Stromal cell of bone marrow (primary cell): ENCODE data around the gene TPSAB1.
"Not testable (repeated sequence)": the region's sequence is repeated elsewhere in the genome, so short reads cannot be mapped to it uniquely, and the experiment has no call there.

ENCODE experiments used
- DNase-seq: peaks from one replicate; pipeline ENCODE4 v3.0.0-alpha.2; 2012; ENCODE audit warnings: low read depth

TPSAB1 gene

DNA sequence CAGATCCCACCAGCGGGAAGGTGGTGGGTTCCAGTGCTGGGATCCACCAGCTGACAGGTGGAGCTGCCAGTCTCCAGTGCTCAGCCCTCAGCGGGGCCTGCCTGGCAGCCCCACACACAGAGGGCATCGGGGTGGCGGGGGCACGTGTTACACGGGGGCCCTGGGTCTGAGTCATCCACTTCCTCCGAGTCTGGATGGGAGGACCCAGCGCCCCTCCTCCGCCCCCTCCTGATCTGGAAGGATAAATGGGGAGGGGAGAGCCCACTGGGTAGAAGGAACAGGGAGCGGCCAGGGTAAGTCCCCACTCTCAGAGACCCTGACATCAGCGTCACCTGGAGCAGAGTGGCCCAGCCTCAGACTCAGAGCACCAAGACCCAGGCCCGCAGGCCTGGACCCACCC, at the start of gene TPSAB1:
Gene TPSAB1 (plus strand): TSS at position 270 of the 400 bp plus-strand sequence. CDS start 234 bp downstream, outside the sequence.
- not testable (repeated sequence) for DNase-seq

- not testable (repeated sequence) for DNase-seq
These were observed 49.7 kb upstream of the TPSAB1 start for GRCh38 chr16:1190789-1191188.

DNA sequence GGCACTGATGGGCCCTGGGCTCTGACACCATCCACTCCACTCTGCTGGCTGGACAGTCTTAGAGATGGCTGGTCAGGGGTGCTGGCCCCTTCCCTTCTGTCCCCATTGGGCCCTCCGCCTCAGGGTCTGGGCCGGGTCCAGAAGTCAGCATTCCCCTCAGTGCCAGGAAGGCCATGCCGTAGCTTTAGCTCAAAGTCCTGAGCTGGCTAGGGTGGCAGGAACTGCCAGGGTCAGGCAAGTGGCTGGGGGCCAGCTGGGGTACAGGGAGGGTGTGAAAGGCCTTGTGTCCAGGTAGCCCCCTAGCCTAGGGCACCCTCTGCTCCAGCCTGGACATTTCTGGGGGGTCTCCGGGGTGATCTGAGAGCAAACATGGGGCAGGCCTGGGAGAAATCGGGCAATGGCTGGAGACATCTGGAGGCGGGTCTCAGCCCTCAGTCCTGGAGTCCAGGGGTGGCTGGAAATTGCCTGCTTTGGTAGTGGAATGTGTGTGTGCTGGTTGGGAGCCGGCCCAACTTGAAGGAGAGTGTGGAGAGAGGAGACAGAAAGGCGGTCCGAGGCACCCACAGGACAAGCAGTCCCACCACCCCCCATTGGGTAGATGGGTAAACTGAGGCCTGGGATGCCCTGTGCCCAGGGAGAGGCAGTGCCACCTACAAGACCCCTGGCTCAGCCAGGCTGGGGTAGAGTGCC, 48.0 kb upstream of the TPSAB1 start:
- no peak for DNase-seq

DNA sequence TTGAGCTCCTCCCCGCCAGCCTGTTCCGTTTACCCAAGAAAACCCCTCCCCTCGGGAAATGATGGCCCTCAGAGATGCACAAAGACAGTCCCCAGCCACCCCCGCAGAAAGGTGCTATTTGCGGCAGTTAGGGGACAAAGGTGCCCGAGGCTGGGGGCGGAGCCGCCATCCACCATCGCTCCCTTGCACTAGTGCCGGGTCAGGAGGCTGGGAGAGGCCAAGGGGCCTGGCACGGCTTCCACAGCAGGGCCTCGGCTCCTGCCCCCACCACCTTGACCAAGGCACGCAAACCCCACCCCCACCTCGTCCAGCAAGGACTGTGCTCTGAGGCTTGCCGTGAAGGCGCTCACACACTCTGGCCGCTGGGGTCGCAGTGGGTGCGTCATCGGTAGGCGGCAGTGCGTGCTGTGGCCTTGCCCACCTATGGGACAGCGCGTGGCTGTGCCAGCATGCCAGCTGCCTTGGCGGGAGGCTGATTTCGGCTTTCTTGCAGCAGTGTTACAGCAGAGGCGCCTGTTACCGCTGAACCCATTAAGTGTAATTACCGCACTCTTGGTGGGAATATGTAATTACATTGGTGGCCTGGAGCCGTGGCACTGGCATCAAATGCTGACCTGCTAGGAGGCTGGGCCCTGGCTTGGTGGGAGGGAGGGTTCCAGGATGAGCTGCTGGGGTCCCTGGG, 47.2 kb upstream of the TPSAB1 start:
- no peak for DNase-seq

DNA sequence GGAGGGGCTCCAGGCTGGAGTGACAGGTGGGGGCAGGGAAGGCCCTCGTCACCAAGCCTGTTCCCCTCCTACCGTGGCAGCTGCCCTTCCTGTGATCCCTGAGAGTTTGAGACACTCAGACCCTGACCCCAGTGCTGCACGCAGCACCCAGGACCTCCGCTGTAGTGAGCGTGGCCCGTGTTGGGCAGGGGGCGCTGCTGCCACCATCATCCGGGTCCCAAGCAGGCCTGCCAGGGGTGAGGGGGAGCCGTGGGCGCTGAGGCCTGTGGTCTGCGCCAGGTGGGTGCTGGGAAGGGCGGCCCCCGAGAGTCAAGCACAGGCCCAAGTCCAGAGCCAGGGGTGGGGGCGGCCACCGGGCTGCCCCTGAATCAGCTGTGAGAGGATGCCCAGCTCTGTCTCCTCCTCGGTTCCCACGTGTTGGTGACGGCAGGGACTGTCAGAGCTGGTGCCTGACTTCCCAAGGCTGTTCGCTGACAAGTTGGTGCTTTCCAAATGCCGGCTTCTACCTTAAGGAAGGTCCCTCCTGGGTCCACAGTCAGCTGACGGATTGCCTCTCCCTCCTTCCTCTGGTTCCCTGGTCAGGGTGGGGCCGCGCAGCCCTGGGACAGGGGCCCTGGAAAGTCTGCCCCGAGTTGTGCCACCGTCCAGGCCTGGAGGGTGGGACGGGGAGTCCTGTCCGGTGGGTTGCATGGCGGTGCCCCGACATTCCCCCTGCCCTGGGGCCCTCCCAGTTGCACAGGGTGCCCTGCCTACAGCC, 46.5 kb upstream of the TPSAB1 start:
- DNase-seq = no peak

DNA sequence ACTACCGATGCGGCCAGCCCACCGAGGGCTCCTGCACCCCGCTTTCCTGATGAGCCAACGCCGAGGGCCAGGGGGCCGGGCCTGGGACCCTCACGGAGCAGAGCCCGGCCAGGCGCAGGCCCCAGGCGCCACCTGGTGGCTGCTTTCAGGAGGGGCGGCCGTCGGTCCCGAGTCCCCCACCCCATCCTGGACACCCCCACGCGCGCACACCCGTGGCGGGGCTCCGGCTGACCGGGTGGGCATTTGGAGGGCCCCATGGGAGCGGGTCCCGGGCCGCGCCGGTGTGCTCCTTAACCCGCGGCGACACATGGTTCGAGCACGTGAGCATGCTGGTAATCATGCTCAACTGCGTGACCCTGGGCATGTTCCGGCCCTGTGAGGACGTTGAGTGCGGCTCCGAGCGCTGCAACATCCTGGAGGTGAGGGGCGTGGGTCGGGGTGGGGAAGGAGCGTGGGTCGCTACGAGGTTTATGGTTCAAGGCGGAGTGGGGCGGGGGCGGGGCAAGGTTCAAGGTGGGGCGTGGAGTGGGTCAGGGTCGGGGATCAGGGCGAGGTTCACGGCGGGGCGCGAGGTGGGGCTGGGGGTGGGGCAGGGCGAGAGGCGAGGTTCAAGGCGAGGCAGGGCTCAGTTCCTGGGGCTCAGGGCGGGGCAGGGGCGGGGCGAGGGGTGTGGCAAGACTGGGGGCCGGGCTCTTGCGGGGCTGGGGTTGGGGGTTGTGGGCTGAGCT, 45.7 kb upstream of the TPSAB1 start:
- DNase-seq = no peak

DNA sequence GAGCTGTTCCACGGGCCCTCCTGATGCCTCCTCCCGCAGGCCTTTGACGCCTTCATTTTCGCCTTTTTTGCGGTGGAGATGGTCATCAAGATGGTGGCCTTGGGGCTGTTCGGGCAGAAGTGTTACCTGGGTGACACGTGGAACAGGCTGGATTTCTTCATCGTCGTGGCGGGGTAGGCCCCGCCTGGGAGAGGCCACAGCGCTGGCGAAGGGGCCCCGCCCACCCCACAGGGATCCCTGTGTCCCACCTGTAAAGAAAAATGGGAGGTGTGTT, 45.2 kb upstream of the TPSAB1 start:
- no peak for DNase-seq

- no peak for DNase-seq
These were observed 44.0 kb upstream of the TPSAB1 start for GRCh38 chr16:1196494-1196893.

- no peak for DNase-seq
These were observed 43.2 kb upstream of the TPSAB1 start for GRCh38 chr16:1197237-1197866.

GRCh38 chr16:1198194-1198593, 42.3 kb upstream of the TPSAB1 start:
- DNase-seq = no peak

DNA sequence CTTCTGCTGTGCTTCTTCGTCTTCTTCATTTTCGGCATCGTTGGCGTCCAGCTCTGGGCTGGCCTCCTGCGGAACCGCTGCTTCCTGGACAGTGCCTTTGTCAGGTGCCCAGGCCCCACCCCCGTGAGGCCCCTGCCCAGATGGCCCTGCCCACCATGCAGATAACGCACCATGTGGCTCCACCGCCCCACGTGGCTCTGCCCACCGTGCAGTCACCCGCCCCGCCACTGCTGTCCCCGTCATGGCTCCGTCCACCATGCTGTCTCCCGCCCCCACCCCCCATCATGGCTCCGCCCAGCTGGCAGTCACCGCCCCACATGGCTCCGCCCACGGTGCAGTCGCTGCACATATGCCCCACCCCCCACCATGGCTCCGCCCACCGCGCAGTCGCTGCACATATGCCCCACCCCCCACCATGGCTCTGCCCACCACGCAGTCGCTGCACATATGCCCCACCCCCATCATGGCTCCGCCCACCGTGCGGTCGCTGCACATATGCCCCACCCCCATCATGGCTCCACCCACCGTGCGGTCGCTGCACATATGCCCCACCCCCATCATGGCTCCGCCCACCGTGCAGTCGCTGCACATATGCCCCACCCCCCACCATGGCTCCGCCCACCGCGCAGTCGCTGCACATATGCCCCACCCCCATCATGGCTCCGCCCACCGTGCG, 41.7 kb upstream of the TPSAB1 start:
- not testable (repeated sequence) for DNase-seq

DNA sequence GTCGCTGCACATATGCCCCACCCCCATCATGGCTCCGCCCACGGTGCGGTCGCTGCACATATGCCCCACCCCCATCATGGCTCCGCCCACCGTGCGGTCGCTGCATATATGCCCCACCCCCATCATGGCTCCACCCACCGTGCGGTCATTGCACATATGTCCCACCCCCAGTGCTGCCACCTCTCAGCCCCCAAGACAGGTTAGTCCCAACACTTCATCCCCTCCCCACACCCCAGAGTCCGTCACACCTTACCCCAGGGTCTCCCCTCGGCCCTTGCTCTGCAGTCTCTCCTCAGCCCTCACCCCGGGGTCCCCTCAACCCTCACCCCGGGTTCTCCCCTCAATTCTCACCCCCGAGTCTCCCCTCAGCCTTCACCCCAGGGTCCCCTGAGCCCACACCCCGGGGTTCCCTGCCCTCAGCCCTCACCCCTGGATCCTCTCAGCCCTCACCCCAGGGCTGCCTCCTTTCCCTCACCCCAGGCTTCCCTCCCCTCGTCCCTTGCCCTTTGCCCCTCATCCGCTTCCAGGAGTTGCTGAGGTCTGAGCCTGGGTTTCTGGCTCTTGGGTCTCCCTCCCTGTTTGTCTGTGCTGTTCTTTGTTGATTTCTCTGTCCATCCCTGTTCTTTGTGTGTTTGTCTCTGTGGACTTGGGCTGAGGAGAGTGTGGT, 41.0 kb upstream of the TPSAB1 start:
- DNase-seq = no peak

DNA sequence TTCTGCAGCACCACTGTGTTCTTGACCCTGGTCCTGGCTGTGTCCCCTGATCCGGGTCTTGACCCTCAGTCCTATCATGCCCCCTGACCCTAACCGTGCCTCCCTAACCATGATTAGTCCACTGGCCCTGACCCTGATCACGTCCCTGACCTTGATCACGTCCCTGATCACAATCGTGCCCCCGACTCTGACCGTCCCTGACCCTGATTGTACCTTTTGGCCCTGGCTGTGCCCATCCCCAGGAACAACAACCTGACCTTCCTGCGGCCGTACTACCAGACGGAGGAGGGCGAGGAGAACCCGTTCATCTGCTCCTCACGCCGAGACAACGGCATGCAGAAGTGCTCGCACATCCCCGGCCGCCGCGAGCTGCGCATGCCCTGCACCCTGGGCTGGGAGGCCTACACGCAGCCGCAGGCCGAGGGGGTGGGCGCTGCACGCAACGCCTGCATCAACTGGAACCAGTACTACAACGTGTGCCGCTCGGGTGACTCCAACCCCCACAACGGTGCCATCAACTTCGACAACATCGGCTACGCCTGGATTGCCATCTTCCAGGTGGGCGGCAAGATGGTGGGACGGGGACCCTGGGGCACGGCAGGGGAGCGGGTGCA, 40.4 kb upstream of the TPSAB1 start:
- no peak for DNase-seq

DNA sequence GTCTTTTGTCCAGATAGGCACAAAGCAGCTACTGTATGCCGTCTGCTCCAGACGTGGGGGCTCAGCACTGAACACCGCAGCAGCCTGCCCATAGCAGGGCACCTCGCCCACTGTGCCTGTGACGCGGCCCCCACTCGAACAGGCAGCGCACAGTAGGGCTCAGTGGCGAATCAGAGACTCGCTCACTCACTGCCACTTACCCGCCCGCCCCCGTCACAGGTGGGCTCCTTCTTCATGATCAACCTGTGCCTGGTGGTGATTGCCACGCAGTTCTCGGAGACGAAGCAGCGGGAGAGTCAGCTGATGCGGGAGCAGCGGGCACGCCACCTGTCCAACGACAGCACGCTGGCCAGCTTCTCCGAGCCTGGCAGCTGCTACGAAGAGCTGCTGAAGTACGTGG, 39.1 kb upstream of the TPSAB1 start:
- no peak for DNase-seq

DNA sequence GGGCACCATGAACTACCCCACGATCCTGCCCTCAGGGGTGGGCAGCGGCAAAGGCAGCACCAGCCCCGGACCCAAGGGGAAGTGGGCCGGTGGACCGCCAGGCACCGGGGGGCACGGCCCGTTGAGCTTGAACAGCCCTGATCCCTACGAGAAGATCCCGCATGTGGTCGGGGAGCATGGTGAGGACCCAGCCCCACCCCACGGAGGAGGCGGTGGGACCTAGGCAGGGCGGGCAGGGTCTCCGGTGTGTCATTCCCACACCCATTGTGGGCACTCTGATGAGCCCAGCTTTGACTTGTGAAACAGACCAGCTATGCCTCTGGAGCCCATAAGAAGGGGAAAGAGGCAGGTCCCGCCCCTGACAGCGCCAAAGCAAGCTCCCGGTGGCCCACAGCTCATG, 38.2 kb upstream of the TPSAB1 start:
- DNase-seq = no peak

- DNase-seq = no peak
These were observed 35.6 kb upstream of the TPSAB1 start for GRCh38 chr16:1204933-1205332.

GRCh38 chr16:1206326-1206725, 34.2 kb upstream of the TPSAB1 start:
- no peak for DNase-seq

- DNase-seq = no peak
These were observed 33.7 kb upstream of the TPSAB1 start for GRCh38 chr16:1206786-1207185.

- no peak for DNase-seq
These were observed 32.2 kb upstream of the TPSAB1 start for GRCh38 chr16:1208239-1208830.

DNA sequence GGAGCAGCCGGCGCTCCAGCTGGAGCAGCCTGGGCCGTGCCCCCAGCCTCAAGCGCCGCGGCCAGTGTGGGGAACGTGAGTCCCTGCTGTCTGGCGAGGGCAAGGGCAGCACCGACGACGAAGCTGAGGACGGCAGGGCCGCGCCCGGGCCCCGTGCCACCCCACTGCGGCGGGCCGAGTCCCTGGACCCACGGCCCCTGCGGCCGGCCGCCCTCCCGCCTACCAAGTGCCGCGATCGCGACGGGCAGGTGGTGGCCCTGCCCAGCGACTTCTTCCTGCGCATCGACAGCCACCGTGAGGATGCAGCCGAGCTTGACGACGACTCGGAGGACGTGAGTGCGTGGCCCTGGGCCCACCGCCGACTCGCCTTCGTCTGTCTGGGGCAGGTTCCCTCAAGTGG, 31.4 kb upstream of the TPSAB1 start:
- DNase-seq = no peak
